GM19025 (cell line): ENCODE measurements around the gene DMRT2.

Experiments used
- ATAC-seq: cut with Tn5 transposase; IDR thresholded peaks from one replicate; pipeline ENCODE4 v1.9.1; 2021; ENCODE audit warnings: mild to moderate bottlenecking, low read depth, moderate library complexity; ENCODE audit not compliant: unreplicated experiment

Gene DMRT2

DNA sequence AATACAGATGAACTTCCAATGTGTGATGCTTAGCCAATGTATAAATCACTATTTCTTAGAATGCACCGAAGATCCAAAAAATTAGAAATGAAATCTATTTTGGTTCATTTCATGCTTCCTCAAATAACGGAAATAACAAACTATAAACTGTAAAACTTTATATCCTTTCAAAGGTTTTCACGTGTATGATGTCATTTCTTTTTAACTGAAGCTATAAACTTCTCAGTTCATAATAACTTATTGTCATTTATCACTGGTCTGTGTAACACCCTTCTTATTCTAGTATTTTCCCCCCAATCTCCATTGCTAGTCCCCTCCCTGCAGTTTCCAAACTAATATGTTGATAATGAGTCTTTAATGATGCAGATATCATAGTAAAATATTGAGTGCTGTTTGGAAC lies 36.4 kb downstream of the DMRT2 start:
- no peak for ATAC-seq

DNA sequence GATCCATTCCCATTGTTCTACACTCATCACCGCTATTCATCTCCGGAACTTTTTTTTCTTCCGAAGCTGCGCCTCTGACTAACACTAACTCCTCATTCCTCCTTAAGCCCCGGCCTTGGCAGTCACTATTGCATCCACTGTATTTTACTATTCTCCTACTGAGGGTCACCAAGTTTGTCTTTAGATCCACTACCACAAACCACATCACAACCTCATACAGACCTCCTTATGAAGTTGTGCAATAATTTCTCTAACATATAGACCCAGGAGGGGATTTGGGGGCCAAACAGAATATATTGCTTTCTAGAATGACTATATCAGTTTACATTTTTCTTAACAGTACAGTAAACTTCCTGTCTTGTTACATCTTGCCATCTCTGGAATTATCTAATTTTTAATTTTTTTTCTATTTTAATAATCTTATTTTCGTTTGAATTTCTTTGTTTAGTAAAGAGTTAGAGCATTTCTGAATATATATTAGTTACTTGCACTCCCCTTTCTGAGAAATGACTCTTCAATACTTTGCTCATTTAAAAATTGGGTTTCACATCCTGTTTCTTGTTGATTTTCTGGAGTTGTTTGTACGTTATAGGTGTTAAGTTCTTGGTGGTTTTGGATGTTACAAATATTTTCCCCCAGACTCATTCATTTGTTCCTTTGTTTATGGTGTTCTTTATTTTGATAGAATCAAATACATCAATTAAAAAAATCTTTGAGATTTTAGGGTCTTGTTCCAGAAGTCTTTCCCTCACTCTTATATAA lies 37.1 kb downstream of the DMRT2 start:
- no peak for ATAC-seq

- ATAC-seq, result no peak
Observed at GRCh38 chr9:1094749-1095148, 44.6 kb downstream of the DMRT2 start.

DNA sequence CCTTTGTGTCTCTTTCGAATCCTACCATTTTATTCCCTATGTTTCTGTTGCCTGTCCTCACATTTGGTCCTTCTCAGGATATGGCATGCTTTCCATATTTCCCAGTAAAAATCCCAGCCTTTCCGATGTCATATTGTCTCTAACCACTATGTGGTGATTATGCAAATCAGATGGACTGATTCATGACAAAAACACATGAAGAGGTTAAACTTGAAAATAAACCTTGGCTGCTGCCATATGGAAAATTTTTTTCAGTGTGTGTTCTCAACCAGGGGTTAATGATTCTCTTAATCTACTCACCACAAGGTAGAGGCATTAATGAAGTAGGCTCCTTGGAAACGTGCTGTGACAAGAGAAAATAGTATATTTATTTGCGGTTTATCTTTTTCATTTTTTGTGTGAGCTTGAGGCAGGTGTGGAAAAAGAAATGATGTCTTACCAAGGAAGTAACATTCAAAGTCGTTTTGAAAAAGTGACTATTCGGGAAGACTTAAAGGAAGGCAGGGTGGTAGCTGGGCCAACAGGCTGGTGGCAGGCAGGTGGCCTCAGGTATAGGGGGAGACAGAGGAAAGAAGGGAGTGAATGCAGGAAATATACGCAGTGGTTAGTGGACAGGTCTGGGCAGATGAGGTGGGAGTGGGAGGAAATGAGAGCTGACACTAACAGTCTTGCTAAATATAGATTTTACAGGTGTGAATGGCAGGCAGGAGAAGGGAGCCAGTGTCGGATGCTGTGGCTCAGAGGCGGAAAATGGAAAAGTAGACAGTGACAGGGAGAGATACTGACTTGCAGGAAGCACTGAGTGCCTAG lies 46.2 kb downstream of the DMRT2 start:
- ATAC-seq, result no peak

GRCh38 chr9:1098551-1098950 lies 48.4 kb downstream of the DMRT2 start:
- no peak for ATAC-seq

GRCh38 chr9:1100201-1100600 lies 50.0 kb downstream of the DMRT2 start:
- ATAC-seq, result no peak

DNA sequence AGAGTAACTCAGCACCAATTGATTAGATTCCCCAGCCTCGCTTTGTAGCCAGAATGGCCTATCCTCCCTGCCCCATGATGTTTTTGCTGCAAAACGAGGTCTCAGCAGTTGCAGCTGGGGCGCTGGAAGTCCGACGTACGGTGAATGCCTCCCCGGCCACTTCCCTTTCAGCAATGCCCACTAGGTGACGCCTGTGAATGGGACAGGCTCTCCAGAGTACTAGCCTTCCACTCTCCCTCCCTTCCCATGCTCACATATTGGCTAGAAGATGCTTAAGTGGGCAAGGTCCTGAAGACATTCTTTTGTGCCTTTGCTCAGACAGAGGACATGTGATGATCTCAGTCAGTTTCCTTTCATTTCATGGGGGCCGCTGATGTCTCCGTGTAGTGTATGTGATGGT lies 50.8 kb downstream of the DMRT2 start:
- ATAC-seq, result no peak

- no peak for ATAC-seq
Observed at GRCh38 chr9:1101846-1102641, 51.9 kb downstream of the DMRT2 start.

DNA sequence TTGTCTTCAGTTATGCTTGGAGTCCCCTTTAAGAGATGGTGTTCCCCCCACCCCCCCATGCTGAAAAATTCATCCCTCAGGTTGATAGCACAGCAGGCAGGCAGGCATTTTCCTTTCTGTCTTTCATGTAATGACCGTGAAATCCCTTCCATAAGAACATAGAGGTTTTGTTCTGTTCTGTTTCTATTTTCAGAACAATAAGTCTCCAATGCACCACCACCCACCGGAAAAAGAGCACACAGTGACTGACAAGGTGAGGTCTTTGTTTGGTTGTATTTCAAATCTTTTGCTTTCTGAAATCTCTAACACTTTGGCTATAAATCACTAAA lies 52.4 kb downstream of the DMRT2 start:
- ATAC-seq, result no peak
